GM23248 (cell line): ENCODE data around the gene SETD6.

Experiments used
- EZH2 ChIP-seq: fragments of 200-600 bp; sonication (generic); IDR thresholded peaks from 2 replicates; pipeline ENCODE4 v1.6.1; 2018; ENCODE audit warnings: antibody characterized with exemption, mild to moderate bottlenecking; ENCODE audit not compliant: insufficient read depth, poor library complexity, severe bottlenecking
- EZH2phosphoT487 ChIP-seq: fragments of 200-600 bp; sonication (generic); IDR thresholded peaks from 2 replicates; pipeline ENCODE4 v1.6.1; 2018; ENCODE audit warnings: antibody characterized with exemption, moderate library complexity, mild to moderate bottlenecking, low read depth; ENCODE audit not compliant: insufficient read depth

DNA sequence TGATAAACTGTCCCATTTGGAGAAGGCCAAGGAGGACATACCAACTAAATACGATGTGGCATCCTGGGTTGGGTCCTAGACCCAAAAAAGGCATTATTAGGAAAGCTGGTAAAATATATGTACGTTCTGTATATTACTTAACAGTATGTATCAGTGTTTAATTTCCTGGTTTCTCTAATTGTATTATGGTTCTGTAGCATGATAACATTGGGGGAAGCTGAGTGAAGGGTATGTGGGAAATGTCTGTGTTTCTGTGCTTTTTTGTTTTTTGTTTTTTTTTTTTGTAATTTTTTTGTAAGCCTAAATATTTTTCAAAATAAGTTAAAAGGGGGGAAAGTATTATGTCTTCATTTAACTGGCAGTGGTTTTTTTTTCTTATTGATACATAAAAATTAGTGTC lies 36.9 kb upstream of the SETD6 start:
- TF ChIP-seq EZH2: no peak
- no peak for TF ChIP-seq EZH2phosphoT487
